EH (cell line): ENCODE results near the gene CSMD2.

Source experiments
- DNase-seq: peaks from one replicate; pipeline ENCODE4 v3.0.0-alpha.2; 2015; ENCODE audit warnings: low read depth

CSMD2 gene

GRCh38 chr1:33818071-33818470 is 347.0 kb downstream of the CSMD2 start:
- no peak for DNase-seq

GRCh38 chr1:33815061-33815460 is 350.0 kb downstream of the CSMD2 start:
- DNase-seq, result peak; percentile 89

GRCh38 chr1:33814166-33814565 is 350.9 kb downstream of the CSMD2 start:
- peak; percentile 64 for DNase-seq

GRCh38 chr1:33810571-33810970 is 354.5 kb downstream of the CSMD2 start:
- no peak for DNase-seq

- no peak for DNase-seq
These were observed 359.0 kb downstream of the CSMD2 start for GRCh38 chr1:33805988-33806387.

DNA sequence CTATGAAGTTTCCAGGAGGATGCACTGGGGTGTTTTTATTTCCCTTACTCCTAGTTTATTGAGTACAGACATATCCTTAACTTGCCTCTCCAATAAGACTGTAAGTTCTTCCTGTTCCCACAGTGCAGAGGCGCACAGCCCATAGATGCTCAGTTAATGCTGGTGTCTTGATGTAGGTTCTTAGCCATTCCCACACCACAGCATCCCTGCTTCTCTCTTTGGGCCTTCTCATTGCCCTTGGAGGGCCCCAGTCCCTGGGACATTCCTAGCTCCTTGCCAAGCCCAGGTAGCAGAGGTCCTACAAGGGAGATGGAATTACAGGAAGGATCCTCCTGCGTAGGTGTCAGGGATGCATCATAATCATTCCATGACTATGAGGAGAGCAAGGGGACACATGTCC is 362.8 kb downstream of the CSMD2 start:
- DNase-seq, result no peak

GRCh38 chr1:33797849-33798248 is 367.2 kb downstream of the CSMD2 start:
- DNase-seq, result no peak

DNA sequence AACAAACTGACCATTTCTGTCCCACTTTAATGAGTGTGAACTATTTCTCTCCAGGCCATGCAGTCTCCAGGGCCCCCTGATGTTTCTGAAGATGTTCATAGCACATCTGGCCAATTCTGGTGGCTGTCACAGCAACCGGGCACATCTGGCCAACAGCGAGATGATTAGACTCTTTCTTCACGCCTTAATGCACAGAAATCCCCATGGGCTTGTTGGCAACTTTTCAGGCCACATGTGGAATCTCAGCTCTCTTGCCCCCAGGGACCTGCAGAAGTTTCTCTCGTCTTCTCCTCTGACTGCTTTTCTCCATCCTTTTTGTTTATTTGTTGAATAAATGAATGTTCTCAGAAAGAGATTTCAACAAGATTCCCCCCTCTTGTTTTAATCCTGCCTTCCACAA is 372.4 kb downstream of the CSMD2 start:
- no peak for DNase-seq

DNA sequence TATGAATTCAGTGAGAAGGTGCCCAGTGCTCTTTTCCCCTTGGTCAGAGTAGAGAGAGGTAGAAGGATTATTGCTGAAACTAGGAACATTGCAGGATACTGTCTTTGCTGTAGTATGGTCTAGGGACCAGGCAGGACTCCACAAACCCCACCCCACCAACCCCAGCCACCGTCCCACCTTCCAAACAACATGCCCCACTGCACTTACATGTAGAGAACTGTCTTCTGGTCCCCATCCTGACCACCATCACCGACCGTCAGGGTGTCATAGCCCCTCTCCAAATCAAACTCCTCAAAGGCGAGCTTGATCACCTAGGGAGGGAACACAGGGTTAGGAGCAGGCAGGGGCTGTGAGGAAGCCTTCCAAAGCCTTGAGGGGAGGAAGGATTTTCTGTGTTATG is 372.8 kb downstream of the CSMD2 start:
- DNase-seq, result no peak

GRCh38 chr1:33791251-33791650 is 373.8 kb downstream of the CSMD2 start:
- no peak for DNase-seq

GRCh38 chr1:33790577-33790976 is 374.5 kb downstream of the CSMD2 start:
- no peak for DNase-seq

GRCh38 chr1:33784876-33785275 is 380.2 kb downstream of the CSMD2 start:
- no peak for DNase-seq

GRCh38 chr1:33782776-33783175 is 382.3 kb downstream of the CSMD2 start:
- no peak for DNase-seq

DNA sequence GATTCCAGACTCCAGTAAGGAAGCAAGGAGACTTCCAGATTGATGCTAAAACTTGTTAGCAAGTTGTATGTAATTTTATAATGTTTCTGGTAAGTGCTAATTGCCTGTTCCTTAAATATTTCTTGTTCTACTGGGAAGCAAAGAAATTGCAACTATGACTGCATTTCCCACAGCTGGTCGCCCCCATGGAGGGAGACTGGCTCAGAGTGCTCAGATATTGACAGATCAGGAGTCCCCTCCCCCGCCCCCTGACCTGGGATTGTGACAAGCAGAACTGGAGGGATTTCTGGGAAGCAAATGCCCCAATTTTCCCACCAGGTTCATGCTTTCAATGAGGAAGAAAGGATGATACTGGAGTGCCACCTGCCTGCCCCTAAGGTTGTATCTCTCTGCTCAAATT is 383.4 kb downstream of the CSMD2 start:
- no peak for DNase-seq

DNA sequence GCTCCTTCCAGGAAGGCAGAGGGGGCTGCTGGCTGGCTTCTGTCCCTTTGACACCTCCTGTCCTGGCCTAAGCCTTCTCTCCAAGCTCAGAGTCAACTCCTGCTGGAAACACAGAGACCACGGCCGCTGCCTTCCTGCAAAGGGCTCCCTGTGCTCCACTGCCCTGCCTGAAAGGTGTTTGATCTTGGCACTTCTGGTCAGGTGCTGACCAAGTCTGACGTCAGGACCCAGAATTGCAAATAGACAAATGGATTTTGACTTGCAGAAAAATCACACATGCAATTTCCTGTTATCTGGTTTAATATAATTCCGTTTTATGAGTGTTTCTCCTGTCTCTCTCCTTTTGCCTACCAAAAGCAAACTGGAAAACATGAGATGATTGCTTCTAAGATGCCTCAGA is 387.7 kb downstream of the CSMD2 start:
- DNase-seq, result no peak

GRCh38 chr1:33768821-33769220 is 396.2 kb downstream of the CSMD2 start:
- no peak for DNase-seq

GRCh38 chr1:33768106-33768505 is 396.9 kb downstream of the CSMD2 start:
- DNase-seq, result no peak

- DNase-seq, result no peak
These were observed 400.9 kb downstream of the CSMD2 start for GRCh38 chr1:33764149-33764548.

GRCh38 chr1:33763406-33763805 is 401.6 kb downstream of the CSMD2 start:
- DNase-seq, result peak; percentile 57

DNA sequence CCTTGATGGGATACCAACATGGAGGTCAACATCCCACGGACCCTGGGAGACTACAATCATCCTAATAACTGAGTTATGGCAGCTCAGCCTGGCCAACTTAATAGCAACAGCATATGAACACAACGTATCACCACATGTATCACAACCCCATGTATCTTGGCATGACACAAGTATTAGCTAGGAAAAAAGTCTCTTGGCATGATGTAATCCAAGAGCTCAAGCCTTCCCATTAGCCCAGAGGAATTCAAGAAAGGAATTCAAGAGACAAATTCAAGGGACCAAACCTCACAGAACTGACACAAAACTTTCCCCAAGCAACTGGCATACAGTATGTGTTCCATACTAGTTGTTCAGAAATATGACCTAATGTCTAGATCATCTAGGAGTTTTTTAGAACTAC is 402.1 kb downstream of the CSMD2 start:
- peak; percentile 46 for DNase-seq

DNA sequence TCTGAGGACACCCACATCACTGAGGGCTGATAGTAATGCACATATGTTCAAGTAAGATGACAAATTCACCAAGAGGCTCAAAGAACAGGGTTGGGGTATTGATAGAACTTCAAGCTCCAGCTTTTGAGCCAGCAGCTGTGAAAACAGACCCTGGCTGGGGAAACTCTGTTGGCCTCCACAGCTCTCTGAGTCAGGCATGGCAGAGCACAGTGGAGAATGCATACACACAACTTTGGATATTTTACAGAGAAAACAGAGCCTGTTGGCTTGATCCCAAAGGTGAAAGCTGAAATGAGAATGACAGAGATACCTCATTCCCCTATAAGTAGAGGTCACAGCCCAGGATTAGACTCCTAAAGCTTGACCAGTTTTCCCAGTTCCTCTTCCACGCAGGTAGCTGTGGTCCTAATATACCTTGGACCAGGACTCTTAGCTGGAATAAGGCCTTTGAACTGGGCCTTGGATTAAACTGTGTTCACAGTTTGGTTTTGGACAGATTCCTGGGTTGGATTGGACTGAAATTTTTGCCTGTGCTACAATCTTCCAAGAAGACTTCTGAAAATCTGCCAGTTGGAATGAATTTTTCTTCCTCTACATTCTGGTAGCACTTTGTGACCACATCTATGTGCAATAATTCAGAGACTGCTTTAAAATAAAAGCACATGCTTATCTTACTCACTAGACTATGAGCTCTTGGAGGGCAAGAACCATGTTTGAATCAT is 402.8 kb downstream of the CSMD2 start:
- DNase-seq, result peak; percentile 49

DNA sequence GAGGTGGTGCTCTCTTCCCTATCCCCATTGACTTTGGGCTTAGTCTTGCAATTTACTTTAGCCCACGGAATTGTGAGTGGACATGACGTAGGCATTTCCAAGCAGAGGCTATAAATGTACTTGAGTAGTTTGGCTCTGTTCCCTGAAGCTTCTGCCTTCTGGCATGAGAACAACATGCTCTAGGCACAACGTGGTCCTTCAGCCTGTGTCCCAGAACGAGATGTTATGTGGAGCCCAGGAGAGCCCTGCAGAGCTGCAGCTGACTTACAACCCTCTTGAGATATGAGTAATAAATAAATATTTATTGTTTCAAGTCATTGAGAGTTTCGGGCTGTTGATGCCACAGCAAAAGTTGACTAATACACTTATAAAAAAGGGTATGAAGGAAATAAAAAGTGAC is 406.3 kb downstream of the CSMD2 start:
- DNase-seq, result peak; percentile 79

DNA sequence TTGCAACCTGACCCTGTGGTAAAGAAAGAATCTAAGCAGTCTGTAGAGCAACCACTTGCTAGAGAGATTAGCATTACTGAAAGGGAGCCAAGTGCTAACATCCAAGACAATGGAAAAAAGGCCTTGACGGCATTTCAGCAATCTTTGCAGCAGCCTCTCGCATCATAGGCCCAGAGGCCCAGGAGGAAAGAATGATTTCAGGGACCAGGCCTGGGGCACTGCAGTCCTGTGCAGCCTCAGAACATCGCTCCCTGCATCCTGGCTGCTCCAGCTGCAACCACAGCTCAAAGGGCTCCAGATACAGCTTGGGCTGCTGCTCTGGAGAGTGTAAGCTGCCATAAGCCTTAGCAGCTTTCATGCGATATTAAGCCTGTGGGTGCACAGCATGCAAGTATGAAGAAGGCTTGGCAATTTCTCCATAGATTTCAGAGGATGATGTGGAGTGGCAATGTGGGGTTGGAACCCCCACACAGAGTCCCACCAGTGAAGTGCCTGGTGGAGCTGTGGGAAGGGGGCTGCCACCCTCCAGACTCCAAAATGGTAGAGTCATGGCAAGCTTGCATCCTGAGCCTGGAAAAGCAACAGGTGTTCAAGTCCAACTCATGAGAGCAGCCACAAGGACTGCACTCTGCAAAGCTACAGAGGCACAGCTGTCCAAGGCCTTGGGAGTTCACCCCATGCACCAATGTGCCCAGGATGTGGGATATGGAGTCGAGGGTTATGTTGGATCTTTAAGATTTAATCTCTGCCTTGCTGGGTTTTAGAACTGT is 411.8 kb downstream of the CSMD2 start:
- no peak for DNase-seq

DNA sequence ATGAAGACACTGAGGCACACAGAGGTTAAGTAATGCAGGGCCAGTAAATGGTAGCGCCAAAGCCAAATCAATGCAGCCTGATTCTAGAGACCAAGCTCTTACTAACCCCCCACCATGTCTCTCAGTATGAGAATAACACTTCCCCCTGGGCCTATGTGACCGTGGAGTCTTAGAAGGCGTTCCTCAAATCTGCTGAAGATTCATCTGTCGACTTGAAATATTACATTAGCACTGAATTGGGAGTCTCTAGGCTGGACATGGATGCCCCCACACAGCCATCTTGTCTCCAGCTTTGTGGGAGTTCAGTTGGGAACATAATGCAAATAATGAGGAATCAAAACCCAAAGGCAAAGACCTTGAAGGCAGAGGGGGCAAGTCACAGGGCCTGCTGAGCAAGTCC is 419.1 kb downstream of the CSMD2 start:
- no peak for DNase-seq
